Naive B cell (primary cell): ENCODE results near the gene LCLAT1. TPM values are rescaled to one million over a fixed set of nuclear protein-coding genes. Genes with fewer than 3 reads are reported as not detected.

ENCODE experiments used
- ATAC-seq, 2 donors: fragments of 150-1000 bp; cut with Tn5 transposase; 2 replicates each; pipeline ENCODE4 v1.10.0; 2021; ENCODE audit warnings: low read depth in 2 of 2, mild to moderate bottlenecking in 2 of 2, moderate library complexity in 2 of 2
- DNase-seq: peaks from one replicate; pipeline ENCODE4 v3.0.0; 2022
- H3K27ac Mint-ChIP-seq, 6 donors: one replicate each; pipeline ENCODE4 v1.8.0; 2020 to 2022; ENCODE audit warnings: mild to moderate bottlenecking in 6 of 6, mixed read lengths in 6 of 6, moderate library complexity in 5 of 6, inconsistent platforms in 2 of 6
- H3K27me3 Mint-ChIP-seq, 3 donors: one replicate each; pipeline ENCODE4 v1.8.0; 2021 to 2022; ENCODE audit warnings: mixed read lengths in 3 of 3, mild to moderate bottlenecking in 1 of 3
- H3K36me3 Mint-ChIP-seq, 2 donors: one replicate each; pipeline ENCODE4 v1.8.0; 2020 to 2022; ENCODE audit warnings: mixed read lengths in 2 of 2, inconsistent platforms in 1 of 2, mild to moderate bottlenecking in 1 of 2
- H3K4me1 Mint-ChIP-seq, 3 donors: one replicate each; pipeline ENCODE4 v1.8.0; 2020 to 2022; ENCODE audit warnings: mixed read lengths in 3 of 3, inconsistent platforms in 1 of 3, mild to moderate bottlenecking in 1 of 3, moderate library complexity in 1 of 3
- H3K4me3 Mint-ChIP-seq, 8 donors: one replicate each; pipeline ENCODE4 v1.8.0; 2020 to 2022; ENCODE audit warnings: mild to moderate bottlenecking in 8 of 8, mixed read lengths in 8 of 8, moderate library complexity in 8 of 8, inconsistent platforms in 2 of 8
- H3K9me3 Mint-ChIP-seq, 7 donors: one replicate each; pipeline ENCODE4 v1.8.0; 2020 to 2022; ENCODE audit warnings: mixed read lengths in 7 of 7, mild to moderate bottlenecking in 5 of 7, inconsistent platforms in 2 of 7, moderate library complexity in 1 of 7
- polyA plus RNA-seq, 6 donors: library from polyadenylated mRNA; unstranded; fragments of 300-500 nt; fragmentation: Illumina TruSeq; gene quantifications; one replicate each; pipeline ENCODE4 v1.2.3, GENCODE V29; 2021; ENCODE audit warnings: low read depth in 6 of 6

LCLAT1 gene
- polyA plus RNA-seq, 6 donors from 2014 or later: 13.1 to 29.4 (median 19.4) TPM

GRCh38 chr2:30615926-30616325 lies 168.9 kb downstream of the LCLAT1 start:
- H3K4me3 Mint-ChIP-seq: no peak overlapping the region
- DNase-seq (no peak), ATAC-seq (no peak)
- H3K36me3 Mint-ChIP-seq: peaks cover 2 to 19% of the 10 kb centered on the region in 2 donors
- H3K9me3 Mint-ChIP-seq: no peaks in the 10 kb centered on the region
- peaks cover 31 to 41% (median 39%) of the 10 kb centered on the region in 3 donors for H3K4me1 Mint-ChIP-seq
- H3K27me3 Mint-ChIP-seq: no peaks in the 10 kb centered on the region
- H3K27ac Mint-ChIP-seq: no peak overlapping the region

DNA sequence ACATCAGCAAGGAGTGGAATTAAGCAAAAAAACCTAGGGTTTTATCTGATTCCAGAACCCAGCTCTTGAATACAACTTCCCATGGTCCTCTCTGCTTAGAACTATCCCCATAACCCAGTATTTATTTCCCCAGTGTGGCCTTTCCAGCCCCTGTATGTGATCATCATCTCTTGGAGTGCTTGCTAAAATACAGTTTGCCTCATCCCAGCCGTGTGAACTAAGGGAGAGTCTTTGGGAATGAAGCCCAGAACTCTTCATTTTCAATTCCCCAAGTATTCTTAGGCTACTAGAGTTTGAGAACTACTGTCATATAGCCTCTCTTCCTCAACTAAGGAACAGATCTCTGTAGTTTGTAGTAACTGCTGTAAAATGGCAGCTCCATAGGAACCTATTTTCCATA lies 173.1 kb downstream of the LCLAT1 start:
- no peak for DNase-seq
- Mint-ChIP-seq H3K27me3 (no peaks in the 10 kb centered on the region), H3K36me3 (peaks cover 26 to 28% of the 10 kb centered on the region in 2 donors), H3K4me3 (peak overlapping the region in 1 of 8 donors; percentile 36), H3K27ac (peak overlapping the region in 1 of 6 donors; percentile 59), H3K4me1 (peaks cover 17 to 47% (median 40%) of the 10 kb centered on the region in 3 donors), H3K9me3 (peaks cover 0 to 7% (median 2%) of the 10 kb centered on the region in 7 donors)
- ATAC-seq: no peak

GRCh38 chr2:30621836-30622235 lies 174.8 kb downstream of the LCLAT1 start:
- Mint-ChIP-seq H3K4me3 (no peak overlapping the region), H3K9me3 (peaks cover 0 to 7% (median 2%) of the 10 kb centered on the region in 7 donors), H3K36me3 (peaks cover 26% of the 10 kb centered on the region in 2 donors), H3K27ac (peak overlapping the region in 1 of 6 donors; percentile 68), H3K4me1 (peaks cover 30 to 62% (median 51%) of the 10 kb centered on the region in 3 donors), H3K27me3 (no peaks in the 10 kb centered on the region)
- ATAC-seq (no peak), DNase-seq (no peak)

GRCh38 chr2:30622452-30622851 lies 175.4 kb downstream of the LCLAT1 start:
- Mint-ChIP-seq H3K9me3 (peaks cover 0 to 7% (median 3%) of the 10 kb centered on the region in 7 donors), H3K27me3 (no peaks in the 10 kb centered on the region), H3K27ac (peak overlapping the region in 4 of 6 donors; percentile 44 to 93 (median 70)), H3K36me3 (peaks cover 26% of the 10 kb centered on the region in 2 donors), H3K4me3 (peak overlapping the region in 1 of 8 donors; percentile 7), H3K4me1 (peaks cover 30 to 66% (median 57%) of the 10 kb centered on the region in 3 donors)
- no peak for ATAC-seq
- DNase-seq: no peak

- Mint-ChIP-seq H3K36me3 (peaks cover 21 to 26% of the 10 kb centered on the region in 2 donors), H3K27ac (peak overlapping the region in 2 of 6 donors; percentile 0 to 36), H3K27me3 (no peaks in the 10 kb centered on the region), H3K4me1 (peaks cover 32 to 64% (median 53%) of the 10 kb centered on the region in 3 donors), H3K4me3 (no peak overlapping the region), H3K9me3 (peaks cover 0 to 7% (median 3%) of the 10 kb centered on the region in 7 donors)
- DNase-seq: no peak
- no peak for ATAC-seq
Measured at GRCh38 chr2:30625276-30625675, 178.2 kb downstream of the LCLAT1 start.

- peaks cover 0 to 7% (median 3%) of the 10 kb centered on the region in 7 donors for H3K9me3 Mint-ChIP-seq
- H3K4me1 Mint-ChIP-seq: peaks cover 32 to 60% (median 49%) of the 10 kb centered on the region in 3 donors
- H3K36me3 Mint-ChIP-seq: peaks cover 21 to 26% of the 10 kb centered on the region in 2 donors
- DNase-seq (no peak), ATAC-seq (no peak)
- H3K4me3 Mint-ChIP-seq: peak overlapping the region in 1 of 8 donors; percentile 13
- H3K27me3 Mint-ChIP-seq: no peaks in the 10 kb centered on the region
- H3K27ac Mint-ChIP-seq: peak overlapping the region in 1 of 6 donors; percentile 27
Measured at GRCh38 chr2:30625701-30626100, 178.7 kb downstream of the LCLAT1 start.

GRCh38 chr2:30626397-30626796 lies 179.4 kb downstream of the LCLAT1 start:
- H3K4me3 Mint-ChIP-seq: no peak overlapping the region
- H3K9me3 Mint-ChIP-seq: peaks cover 0 to 7% (median 3%) of the 10 kb centered on the region in 7 donors
- H3K27me3 Mint-ChIP-seq: no peaks in the 10 kb centered on the region
- peaks cover 33 to 59% (median 52%) of the 10 kb centered on the region in 3 donors for H3K4me1 Mint-ChIP-seq
- no peak for ATAC-seq
- peaks cover 14 to 20% of the 10 kb centered on the region in 2 donors for H3K36me3 Mint-ChIP-seq
- no peak for DNase-seq
- no peak overlapping the region for H3K27ac Mint-ChIP-seq

GRCh38 chr2:30627151-30627550 lies 180.1 kb downstream of the LCLAT1 start:
- no peak overlapping the region for H3K4me3 Mint-ChIP-seq
- no peaks in the 10 kb centered on the region for H3K27me3 Mint-ChIP-seq

DNA sequence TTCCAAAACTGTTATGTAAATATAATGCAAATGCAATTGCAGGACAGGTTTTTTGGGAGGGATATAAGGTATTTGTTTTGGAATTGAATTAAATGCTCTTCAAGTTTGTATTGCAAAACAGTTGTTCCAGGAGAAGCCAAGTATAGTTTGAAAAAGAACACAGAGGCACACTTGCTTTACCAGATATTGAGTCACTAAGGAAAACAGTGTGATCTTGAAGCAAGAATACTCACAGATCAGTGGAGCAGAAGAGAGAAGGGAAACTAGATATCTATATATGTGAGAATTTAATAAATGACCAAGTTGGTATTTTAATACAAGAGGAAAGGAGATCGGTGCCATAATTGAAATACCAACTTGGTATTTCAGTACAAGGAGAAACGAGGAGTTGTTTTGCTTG lies 181.3 kb downstream of the LCLAT1 start:
- Mint-ChIP-seq H3K27me3 (no peaks in the 10 kb centered on the region), H3K27ac (peak overlapping the region in 1 of 6 donors; percentile 45), H3K36me3 (peaks cover 0 to 7% of the 10 kb centered on the region in 2 donors), H3K9me3 (peaks cover 0 to 5% (median under 1%) of the 10 kb centered on the region in 7 donors), H3K4me1 (peaks cover 27 to 50% (median 45%) of the 10 kb centered on the region in 3 donors), H3K4me3 (no peak overlapping the region)
- ATAC-seq (no peak), DNase-seq (no peak)

More at GRCh38 chr2:30627151-30627550, 180.1 kb downstream of the LCLAT1 start:
- ATAC-seq: peak in 1 of 2 donors; percentile 46
- peaks cover 7 to 14% of the 10 kb centered on the region in 2 donors for H3K36me3 Mint-ChIP-seq
- H3K9me3 Mint-ChIP-seq: peaks cover 0 to 7% (median 3%) of the 10 kb centered on the region in 7 donors
- H3K27ac Mint-ChIP-seq: peak overlapping the region in 1 of 6 donors; percentile 65
- no peak for DNase-seq
- peaks cover 31 to 56% (median 50%) of the 10 kb centered on the region in 3 donors for H3K4me1 Mint-ChIP-seq

GRCh38 chr2:30629866-30630265 lies 182.8 kb downstream of the LCLAT1 start:
- H3K27ac Mint-ChIP-seq: peak overlapping the region in 1 of 6 donors; percentile 38
- no peaks in the 10 kb centered on the region for H3K36me3 Mint-ChIP-seq
- H3K4me1 Mint-ChIP-seq: peaks cover 26 to 38% (median 32%) of the 10 kb centered on the region in 3 donors
- no peak for DNase-seq
- H3K9me3 Mint-ChIP-seq: peaks cover 0 to 2% (median 0%) of the 10 kb centered on the region in 7 donors
- H3K4me3 Mint-ChIP-seq: no peak overlapping the region
- no peak for ATAC-seq
- no peaks in the 10 kb centered on the region for H3K27me3 Mint-ChIP-seq

DNA sequence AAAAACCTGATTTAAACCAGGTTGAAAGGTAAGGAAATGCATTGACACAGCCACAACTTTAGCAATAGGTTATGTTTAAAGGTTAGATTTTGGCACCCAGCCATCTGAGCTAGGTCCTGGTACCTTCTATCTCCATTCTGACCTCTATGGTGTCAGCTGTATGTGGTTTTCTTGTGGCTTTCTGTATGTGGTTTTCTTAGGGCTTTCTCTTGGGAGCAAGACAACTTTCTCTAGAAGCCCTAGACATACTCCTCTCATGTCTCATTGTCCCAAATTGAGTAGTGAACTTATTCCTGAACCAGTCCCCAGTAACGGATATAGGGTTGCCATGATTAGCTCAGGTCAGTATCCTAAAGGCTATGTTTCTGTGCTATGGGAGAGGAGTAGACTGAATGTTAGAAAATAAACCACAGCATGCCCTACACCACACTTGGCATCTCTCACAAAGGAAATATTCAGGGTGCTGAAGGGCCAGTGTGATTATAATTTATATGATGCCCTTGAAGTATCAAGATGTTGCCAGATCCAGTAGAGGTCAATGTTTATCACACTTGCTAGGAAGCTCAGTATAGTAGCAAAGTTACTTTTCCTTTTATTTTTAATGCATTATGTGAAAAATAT lies 184.1 kb downstream of the LCLAT1 start:
- Mint-ChIP-seq H3K27ac (peak overlapping the region in 3 of 6 donors; percentile 16 to 51 (median 26)), H3K9me3 (peaks cover 0 to 2% (median 0%) of the 10 kb centered on the region in 7 donors), H3K4me3 (no peak overlapping the region), H3K36me3 (no peaks in the 10 kb centered on the region), H3K4me1 (peaks cover 17 to 28% (median 24%) of the 10 kb centered on the region in 3 donors), H3K27me3 (no peaks in the 10 kb centered on the region)
- ATAC-seq (peak in 1 of 2 donors; percentile 41), DNase-seq (no peak)

- DNase-seq: no peak
- Mint-ChIP-seq H3K27me3 (no peaks in the 10 kb centered on the region), H3K4me1 (peaks cover 11 to 16% (median 12%) of the 10 kb centered on the region in 3 donors), H3K36me3 (peaks cover 0 to 3% of the 10 kb centered on the region in 2 donors), H3K4me3 (no peak overlapping the region), H3K27ac (no peak overlapping the region), H3K9me3 (no peaks in the 10 kb centered on the region)
- no peak for ATAC-seq
Measured at GRCh38 chr2:30633039-30633438, 186.0 kb downstream of the LCLAT1 start.

DNA sequence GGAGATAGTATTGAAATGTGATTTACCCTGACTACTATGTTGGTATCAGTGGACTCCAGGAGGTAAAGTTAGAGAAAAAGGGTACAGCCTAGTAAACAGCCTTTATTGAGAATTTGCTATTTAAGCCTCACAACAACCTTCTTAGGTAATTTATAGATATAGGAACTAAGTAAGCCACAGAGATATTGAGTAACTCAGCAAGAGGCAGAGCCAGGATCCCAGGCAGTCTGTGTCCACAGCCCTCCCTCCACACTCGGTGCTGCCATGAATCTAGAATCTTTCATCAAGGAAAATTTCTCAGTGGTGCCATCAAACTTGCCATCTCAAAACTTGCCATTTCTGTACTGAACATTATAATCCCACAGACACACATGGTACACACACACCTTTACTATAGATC lies 189.3 kb downstream of the LCLAT1 start:
- Mint-ChIP-seq H3K9me3 (no peaks in the 10 kb centered on the region), H3K36me3 (peaks cover 21 to 23% of the 10 kb centered on the region in 2 donors), H3K4me3 (no peak overlapping the region), H3K4me1 (peaks cover 2 to 8% (median 7%) of the 10 kb centered on the region in 3 donors), H3K27me3 (no peaks in the 10 kb centered on the region), H3K27ac (peak overlapping the region in 3 of 6 donors; percentile 4 to 72 (median 8))
- ATAC-seq (no peak), DNase-seq (no peak)

DNA sequence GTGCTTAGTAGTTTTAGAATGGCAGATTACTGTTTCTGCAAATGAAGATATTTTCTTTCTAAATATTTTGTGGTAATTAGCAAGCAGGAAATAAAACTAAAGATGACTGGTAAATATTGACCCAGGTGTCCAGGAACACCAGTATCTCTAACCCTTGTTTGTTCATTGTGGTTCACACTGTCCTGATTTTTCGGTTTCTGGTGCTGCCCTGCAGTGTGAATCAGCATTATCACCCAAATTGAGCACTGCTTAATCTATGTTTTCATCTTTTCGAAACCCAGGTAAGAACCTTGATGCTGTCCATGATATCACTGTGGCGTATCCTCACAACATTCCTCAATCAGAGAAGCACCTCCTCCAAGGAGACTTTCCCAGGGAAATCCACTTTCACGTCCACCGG lies 192.8 kb downstream of the LCLAT1 start:
- ATAC-seq: no peak
- Mint-ChIP-seq H3K27ac (peak overlapping the region in 3 of 6 donors; percentile 42 to 76 (median 49)), H3K4me3 (no peak overlapping the region), H3K9me3 (no peaks in the 10 kb centered on the region), H3K4me1 (peaks cover 8 to 20% (median 11%) of the 10 kb centered on the region in 3 donors), H3K36me3 (peaks cover 23 to 26% of the 10 kb centered on the region in 2 donors), H3K27me3 (no peaks in the 10 kb centered on the region)
- DNase-seq: no peak
